HL-60 (cell line): Measurements from ENCODE around the gene MAFB.

Experiments used
- CTCF ChIP-seq: IDR thresholded peaks from one replicate; pipeline ENCODE4 v1.5.1; 2011; ENCODE audit warnings: low read length, control low read depth, inconsistent platforms; ENCODE audit not compliant: insufficient read depth
- POLR2AphosphoS5 ChIP-seq: IDR thresholded peaks from 2 replicates; pipeline ENCODE4 v1.6.1; 2012; ENCODE audit warnings: low read depth
- REST ChIP-seq: IDR thresholded peaks from 2 replicates; pipeline ENCODE4 v1.6.1; 2012; ENCODE audit warnings: low read depth; ENCODE audit not compliant: insufficient replicate concordance

- TF ChIP-seq POLR2AphosphoS5 (no peak), CTCF (no peak), REST (no peak)
These were observed 26.5 kb upstream of the MAFB start for GRCh38 chr20:40715491-40715890.
